GM19193 (cell line): ENCODE measurements around the gene MUC20.
"Not testable (repeated sequence)": the region's sequence is repeated elsewhere in the genome, so short reads cannot be mapped to it uniquely, and the experiment has no call there.

Experiments used
- POLR2A ChIP-seq: IDR thresholded peaks from 4 replicates; pipeline ENCODE4 v1.6.1; 2011; ENCODE audit not compliant: insufficient read depth, insufficient read length; ENCODE audit errors: extremely low read depth

MUC20 gene

GRCh38 chr3:195720831-195721506, at the start of gene MUC20:
Gene MUC20 (plus strand): TSS chr3:195720978. CDS start chr3:195721008, 30 bp downstream.
- TF ChIP-seq POLR2A = not testable (repeated sequence)

- no peak for TF ChIP-seq POLR2A
Measured at GRCh38 chr3:195690951-195691350, 29.8 kb upstream of the MUC20 start.

- TF ChIP-seq POLR2A = no peak
Measured at GRCh38 chr3:195692354-195692685, 28.5 kb upstream of the MUC20 start.

- no peak for TF ChIP-seq POLR2A
Measured at GRCh38 chr3:195692781-195693427, 27.9 kb upstream of the MUC20 start.

- TF ChIP-seq POLR2A = no peak
Measured at GRCh38 chr3:195693428-195694216, 27.2 kb upstream of the MUC20 start.

GRCh38 chr3:195696632-195697278, 24.0 kb upstream of the MUC20 start:
- no peak for TF ChIP-seq POLR2A

- no peak for TF ChIP-seq POLR2A
Measured at GRCh38 chr3:195697582-195698324, 23.0 kb upstream of the MUC20 start.

GRCh38 chr3:195698325-195698646, 22.5 kb upstream of the MUC20 start:
- TF ChIP-seq POLR2A = no peak

- TF ChIP-seq POLR2A = no peak
Measured at GRCh38 chr3:195698647-195699387, 22.0 kb upstream of the MUC20 start.

- no peak for TF ChIP-seq POLR2A
Measured at GRCh38 chr3:195699388-195699771, 21.4 kb upstream of the MUC20 start.

GRCh38 chr3:195699860-195700259, 20.9 kb upstream of the MUC20 start:
- no peak for TF ChIP-seq POLR2A

- TF ChIP-seq POLR2A = no peak
Measured at GRCh38 chr3:195700319-195700718, 20.5 kb upstream of the MUC20 start.

- TF ChIP-seq POLR2A = no peak
Measured at GRCh38 chr3:195701042-195701915, 19.5 kb upstream of the MUC20 start.
